ENCODE measurements around the gene GNG14.
"Not testable (repeated sequence)": the region's sequence is repeated elsewhere in the genome, so short reads cannot be mapped to it uniquely, and the experiment has no call there.

GRCh38 chr19:12712077-12712476, 24.3 kb downstream of the GNG14 start:
- TF ChIP-seq POLR2A (IDR thresholded peaks at IDR 0.05), result not testable (repeated sequence)
- TF ChIP-seq, protein P1, sequence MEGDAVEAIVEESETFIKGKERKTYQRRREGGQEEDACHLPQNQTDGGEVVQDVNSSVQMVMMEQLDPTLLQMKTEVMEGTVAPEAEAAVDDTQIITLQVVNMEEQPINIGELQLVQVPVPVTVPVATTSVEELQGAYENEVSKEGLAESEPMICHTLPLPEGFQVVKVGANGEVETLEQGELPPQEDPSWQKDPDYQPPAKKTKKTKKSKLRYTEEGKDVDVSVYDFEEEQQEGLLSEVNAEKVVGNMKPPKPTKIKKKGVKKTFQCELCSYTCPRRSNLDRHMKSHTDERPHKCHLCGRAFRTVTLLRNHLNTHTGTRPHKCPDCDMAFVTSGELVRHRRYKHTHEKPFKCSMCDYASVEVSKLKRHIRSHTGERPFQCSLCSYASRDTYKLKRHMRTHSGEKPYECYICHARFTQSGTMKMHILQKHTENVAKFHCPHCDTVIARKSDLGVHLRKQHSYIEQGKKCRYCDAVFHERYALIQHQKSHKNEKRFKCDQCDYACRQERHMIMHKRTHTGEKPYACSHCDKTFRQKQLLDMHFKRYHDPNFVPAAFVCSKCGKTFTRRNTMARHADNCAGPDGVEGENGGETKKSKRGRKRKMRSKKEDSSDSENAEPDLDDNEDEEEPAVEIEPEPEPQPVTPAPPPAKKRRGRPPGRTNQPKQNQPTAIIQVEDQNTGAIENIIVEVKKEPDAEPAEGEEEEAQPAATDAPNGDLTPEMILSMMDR (IDR thresholded peaks at IDR 0.05), result peak in 4 of 6 experiments; percentile 20 to 60 (median 52)
